HG03342 (cell line): ENCODE results near the gene ZP1.

Experiments used
- ATAC-seq: cut with Tn5 transposase; IDR thresholded peaks from one replicate; pipeline ENCODE4 v1.9.1; 2021; ENCODE audit warnings: mild to moderate bottlenecking, moderate library complexity; ENCODE audit not compliant: unreplicated experiment

Gene ZP1

DNA sequence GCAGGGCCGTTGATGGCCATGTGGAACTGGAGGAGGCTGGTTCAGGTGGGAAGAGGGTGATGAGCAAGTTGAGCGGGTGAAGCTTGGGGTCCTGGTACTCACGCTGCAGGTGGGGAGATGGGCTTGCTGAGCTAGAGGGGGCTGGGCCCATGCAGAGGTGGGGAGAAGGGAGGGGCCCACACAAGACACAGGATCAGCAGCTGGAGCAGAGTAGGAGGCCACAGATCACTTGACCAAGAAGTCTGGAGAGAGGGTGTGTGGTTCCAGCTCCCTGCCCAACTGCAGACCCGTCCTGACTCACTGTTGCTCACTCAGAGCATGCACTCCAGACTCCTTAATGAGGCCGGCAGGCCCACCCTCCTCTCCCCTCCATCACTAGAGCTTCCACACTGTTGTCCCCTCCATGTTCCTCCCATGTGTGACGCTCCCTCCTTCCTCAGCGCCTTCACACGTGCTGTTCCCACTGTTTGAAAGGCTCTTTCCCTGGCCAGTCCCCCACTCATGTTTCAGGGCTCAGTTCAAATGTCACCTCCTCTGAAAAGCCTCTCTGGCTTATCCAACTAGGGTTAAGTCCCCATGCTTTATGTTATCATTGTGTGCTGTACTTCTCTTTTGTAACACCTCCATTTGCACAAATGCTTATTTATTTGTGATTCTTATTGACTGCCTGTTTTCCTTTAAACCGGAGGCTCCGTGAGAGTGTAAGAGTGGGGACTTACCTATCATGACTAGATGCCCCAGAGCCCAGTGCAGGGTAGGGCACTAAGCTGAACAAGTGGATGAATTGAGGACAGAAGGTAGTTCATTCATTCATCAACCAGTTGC is 23.1 kb upstream of the ZP1 start:
- ATAC-seq, result no peak

DNA sequence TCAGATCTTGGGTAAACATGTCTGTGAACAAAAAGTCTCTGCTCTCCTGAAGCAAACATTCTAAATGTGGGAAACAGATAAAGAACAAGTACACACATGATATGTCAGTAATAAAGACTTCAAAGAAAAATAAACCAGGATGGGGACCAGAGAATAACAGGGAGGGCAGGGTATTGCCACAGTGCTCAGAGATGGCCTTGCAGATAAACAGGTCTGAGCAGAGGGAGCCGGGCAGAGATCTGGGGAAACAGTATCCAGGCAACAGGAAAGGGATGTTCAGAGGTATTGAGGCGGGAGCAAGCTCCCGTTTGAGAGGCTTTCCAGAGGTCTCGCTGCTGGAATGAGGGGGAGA is 22.5 kb upstream of the ZP1 start:
- no peak for ATAC-seq

GRCh38 chr11:60845338-60845737 is 22.0 kb upstream of the ZP1 start:
- no peak for ATAC-seq

- ATAC-seq, result no peak
Observed at GRCh38 chr11:60847281-60847680, 20.1 kb upstream of the ZP1 start.

- ATAC-seq, result no peak
Observed at GRCh38 chr11:60847896-60848295, 19.4 kb upstream of the ZP1 start.

DNA sequence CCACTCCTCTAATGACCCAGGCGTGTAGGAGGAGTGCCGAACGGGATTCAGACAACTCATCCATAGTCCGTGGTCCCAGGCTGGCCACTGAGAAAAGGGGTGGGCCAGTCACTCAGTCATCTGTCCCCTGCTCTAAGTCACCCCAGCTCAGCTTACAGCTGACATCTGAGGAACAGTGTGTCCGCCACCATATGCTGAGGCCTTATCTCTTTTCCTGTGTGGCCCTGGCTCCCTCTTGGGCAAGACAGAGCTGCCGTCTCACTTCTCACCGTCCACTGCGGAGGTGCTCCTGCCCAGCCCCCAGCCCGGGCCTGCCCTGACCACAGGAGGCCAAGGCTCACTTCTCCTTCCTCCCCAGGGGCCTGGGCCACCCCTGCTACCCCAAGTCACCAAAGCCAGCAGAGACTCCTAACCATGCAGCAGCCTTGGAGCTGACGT is 18.6 kb upstream of the ZP1 start:
- ATAC-seq, result no peak

- ATAC-seq, result no peak
Observed at GRCh38 chr11:60849641-60850520, 17.5 kb upstream of the ZP1 start.

DNA sequence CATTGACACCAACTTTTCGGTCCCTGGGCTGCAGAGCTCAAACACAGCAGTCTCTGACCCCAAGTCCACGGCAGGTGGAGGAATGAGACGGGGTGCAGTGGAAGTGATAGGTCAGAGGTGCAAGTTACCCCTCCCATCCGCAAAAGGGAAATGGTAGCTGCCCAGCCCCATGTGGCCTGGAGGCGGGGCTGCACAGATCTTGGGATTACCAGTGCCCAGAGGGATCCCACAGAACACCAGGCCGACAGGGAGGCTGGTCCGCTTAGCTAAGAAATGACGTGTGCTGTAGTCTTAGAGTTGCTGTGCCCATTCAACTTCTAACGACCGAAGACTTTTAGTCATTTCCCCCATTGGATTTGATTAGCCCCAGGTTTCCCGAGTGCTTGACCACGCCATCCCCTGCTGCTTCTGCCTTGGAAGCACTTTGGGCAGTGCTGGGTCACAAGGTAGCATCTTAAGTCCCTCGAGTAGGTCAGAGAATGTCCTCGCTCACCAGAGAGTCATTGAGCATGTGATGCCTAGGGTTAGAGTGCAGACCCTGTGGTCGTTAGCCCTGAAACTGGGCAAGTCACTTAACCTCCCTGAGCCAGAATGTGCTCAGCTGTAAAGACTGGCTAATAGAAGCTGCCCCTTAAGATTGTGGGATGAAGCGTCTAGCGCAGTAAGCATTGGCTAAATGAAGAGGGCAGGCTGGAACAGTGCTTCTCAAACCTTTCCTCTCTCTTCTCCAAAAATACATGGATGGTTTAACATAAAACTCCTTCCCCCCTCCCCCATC is 15.8 kb upstream of the ZP1 start:
- ATAC-seq, result no peak

DNA sequence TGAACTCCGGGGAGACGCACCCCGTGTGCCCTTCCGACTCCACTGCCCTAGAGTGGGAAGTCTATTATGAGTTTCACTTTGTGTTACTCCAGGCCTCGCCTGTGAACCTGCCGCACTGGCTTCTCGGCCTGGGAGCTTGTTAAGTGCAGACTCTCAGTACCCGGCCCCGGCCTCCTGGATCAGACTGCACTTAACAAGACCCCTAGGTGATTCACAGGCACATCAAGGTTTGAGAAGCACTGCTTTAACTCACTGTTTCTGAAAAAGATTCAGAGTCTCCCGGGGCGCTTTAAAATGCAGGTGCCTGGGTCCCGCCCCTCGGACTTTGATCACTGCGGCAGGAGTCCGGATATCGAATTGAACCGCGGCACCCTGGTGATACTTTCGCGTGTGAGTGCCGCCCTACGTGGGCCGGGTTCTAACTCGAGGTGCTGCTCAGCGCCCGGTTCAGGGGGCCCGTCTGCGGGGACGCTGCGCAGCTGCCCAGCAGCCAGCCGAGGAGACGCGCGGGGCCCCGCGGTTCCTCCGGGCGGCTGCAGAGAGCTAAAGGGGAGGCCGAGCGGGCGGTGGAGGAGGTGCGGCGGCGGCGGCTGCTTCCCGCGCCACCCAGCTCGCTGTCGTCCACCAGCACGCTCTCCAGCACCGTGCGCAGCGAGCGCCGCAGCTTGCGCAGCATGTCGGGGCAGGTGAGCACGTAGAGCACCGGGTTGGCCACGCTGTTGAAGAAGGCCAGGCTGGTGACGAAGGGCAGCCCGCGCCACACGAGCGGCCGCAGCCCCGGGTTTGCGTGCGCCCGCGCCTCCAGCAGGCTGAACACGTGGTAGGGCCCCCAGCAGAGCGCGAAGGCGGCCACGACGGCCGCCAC is 15.0 kb upstream of the ZP1 start:
- ATAC-seq, result no peak

DNA sequence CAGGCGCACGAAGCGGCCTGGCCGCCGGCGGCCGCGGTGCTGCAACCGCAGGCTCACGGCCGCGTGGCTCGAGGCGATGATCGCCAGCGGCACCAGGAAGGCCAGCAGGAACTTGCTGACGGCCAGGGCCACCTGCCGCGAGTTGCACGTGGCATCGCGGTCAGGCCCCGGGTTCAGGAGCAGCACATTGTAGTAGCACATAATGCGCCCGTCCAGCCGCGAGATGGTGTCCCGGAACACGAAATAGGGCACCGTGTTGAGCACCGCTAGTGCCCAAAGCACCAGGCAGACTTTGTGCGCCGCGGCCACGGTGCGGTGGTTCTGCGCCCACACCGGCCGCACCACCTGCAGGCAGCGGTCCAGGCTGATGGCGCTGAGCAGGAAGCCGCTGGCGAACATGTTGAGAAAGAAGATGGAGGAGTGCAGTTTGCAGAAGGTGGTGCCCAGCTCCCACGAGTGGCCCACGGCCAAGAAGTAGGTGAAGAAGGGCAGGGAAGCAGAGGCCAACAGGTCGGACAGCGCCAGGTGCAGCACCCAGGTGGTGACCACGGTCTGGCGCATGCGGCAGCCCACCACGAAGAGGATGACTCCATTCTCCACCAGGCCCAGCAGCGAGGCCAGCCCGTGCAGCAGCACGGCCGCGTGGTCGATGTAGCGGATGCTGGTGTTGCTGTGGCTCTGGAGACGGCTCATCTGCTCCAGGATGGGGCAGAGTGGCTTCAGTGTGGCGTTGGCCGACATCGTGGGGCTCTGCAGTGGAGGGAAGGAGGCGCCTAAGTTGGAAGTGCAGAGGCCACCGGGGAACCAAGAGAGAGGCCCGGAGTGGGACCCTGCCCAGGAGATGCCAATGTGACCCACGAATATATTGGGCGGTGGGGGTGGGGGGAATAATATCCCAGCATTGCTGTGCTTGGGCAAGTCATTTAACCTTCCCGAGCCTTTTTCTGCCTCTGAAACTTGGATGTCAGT is 14.1 kb upstream of the ZP1 start:
- no peak for ATAC-seq

DNA sequence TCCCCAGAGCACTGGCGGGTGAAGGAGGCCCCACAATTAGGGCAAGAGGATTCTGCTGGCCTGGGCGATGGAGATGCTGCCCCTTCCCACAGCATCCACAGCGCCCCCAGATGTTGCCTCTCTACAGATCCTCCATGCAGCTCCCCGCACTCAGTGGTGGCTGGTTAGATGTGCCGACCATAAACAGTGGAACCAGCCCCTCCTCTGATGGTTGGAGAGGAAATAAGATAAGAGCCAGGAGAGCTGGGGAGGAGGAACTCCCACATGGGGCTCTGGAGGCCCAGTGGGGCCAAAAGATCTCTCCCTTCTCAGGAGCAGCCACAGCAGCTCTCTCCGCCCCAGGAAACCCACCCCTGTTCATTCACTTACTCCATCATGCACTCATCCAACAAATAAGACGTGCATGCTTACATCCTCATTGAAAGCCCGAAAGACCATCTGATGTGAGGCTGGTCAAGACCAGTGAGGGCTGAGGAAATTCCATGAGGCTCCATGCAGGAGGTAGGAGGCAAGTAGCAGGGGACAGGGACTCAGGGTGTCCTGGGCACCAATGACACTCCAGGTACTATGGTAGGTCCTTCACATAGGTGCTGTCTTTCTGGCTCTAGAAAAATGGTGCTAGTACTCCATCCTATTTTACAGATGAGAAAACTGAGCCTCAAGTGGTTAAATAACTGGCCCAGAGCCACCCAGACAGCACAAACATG is 13.0 kb upstream of the ZP1 start:
- no peak for ATAC-seq

DNA sequence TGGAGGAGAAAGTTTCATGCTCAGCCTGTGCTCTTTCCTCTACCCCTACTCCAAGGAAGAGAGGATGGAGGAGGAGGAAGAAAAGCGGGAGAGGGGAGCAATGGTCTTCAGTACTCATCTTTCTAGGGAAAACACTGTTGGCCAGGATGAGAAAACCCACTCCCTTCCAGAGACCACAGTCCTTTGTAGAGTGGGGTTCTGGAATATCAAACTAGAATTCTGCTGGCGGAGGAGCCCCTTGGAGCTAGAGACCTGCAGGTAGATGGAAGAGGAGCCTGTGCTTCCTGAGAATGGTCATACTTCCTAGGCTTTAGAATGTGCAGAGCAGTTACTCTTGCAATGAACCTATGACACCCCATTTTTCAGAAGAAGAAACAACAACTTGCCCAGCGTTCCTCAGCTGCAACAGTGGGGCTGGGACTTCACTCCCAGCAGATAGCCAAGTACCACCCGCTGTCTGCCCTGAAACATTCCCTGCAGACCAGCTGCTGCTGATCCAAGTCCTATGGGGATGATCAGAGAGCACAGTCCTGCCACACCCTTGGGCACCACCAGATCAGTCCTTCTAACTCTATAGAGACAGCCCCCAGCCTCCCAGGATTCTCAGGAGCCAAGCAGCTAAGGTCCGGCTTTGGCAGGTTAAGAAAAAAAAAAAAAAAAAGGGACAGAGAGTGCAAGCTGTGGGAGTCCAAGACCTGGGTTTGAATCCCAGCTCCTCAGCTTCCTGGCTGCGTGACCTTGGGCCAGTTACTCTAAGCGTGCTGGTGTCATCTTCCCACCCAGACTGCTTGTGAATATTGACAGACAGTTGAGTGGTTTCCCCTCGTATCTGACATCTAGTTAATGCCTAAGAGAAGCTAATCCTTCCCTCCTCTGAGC is 12.3 kb upstream of the ZP1 start:
- no peak for ATAC-seq

DNA sequence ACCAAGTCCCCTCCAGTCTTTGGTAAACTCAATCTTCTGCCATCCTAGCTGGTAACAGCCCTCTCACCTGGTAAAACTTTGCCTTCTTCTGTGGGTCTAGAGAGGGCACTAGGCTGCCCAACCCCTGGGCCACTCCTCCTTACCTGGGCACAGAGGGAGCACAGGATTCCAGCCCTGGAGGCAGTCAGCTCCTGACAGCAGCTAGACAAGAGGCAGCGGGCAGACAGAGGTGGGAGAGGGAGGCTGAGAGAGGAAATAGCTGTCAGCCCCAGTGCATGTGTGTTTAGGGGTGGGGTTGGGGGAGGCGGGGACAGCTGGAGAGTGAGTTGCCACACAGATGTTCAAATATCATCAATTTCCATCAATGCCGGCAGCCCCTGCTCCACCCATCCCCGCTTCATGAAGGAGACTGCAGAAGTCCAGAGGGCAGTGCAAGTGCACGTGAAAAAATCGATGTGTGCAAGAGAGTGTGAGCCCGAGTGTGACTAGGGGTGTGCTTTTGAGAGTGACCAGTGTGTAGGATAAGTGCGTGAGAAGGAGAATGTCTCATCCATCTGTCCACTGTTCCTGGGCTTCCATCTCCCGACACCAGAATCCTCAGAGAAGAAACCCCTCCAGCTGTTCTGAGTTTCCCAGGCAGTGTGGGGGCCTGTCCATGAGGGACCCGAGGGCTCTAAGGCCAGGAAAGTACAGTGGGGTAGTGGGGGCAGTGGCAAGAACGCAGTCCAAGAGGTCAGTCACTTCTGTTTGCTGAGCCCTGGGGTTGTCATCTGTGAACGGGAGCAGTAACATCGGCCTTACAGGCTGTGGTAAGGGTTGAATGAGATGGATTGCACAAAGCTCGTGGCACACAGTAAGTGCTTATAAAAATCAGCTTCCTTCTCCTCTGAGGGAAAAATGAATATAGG is 11.4 kb upstream of the ZP1 start, which contains the start of gene PTGDR2:
PTGDR2 (minus strand) TSS at position 225 of the 908 bp plus-strand sequence. CDS start 2,228 bp downstream, outside the sequence.
- ATAC-seq, result no peak

DNA sequence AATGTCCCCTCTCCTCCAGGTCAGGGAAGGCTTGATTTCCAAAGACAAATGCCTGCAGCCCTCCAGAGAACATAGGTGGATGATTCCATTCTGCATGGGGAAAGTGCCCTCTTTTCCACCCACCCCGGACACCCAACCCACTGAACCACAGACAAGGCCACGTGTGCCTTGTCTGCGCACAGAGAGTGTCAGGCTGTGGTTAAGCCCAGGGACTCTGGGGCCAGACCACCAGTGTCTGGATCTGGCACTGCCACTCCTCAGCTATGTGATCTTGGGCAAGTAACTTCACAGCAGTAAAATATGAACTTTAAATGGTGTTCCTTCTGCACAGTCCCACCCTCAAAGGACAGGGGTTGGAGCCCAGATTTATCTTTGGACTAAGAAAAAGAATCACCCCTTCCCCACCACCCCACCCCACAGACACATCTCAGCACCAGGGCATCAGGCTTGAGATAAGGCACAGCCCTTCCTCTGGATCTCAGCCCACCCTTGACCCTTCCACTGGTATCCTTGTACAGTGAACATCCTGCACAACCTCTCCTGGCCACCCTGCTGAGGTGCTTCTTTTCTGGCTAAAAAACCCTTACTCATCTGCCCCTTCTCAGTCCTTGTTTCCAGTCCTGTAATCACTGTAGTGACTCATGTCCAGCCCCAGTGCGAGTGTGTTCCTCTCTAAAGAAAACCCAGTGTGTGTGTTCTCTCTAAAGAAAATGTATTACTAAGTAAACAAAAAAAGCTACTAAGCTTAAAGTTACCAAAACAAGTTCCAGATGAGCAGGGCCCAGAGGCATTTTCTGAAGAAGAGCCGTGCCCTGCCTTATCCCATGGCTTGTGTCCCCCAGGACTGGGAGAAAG is 9.7 kb upstream of the ZP1 start:
- ATAC-seq, result no peak

DNA sequence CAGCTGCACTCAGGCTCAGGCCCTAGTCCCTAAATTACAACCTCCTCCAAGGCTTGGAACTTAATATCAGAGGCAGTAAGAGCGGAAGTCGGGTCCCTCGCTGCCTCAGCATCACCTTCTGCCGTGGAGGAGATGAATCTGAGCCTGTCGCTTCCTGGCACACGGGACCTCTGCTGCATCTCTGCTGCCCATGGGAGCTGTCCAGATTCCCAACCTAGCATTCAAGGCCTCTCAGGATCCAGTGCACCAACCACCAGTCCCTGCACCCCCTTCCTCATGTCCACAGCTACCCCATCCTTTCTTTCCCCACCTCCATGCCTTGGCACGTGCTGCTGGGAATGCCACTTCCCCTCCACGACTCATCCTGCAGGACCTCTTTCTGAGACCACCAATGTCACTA is 9.1 kb upstream of the ZP1 start:
- no peak for ATAC-seq
